ENCODE measurements around the gene MAF.

The MAF gene

GRCh38 chr16:79593074-79593531 is 7.4 kb downstream of the MAF start:
- Histone ChIP-seq H3K79me2 (ENCODE audit: insufficient read depth, low read length) (no peaks in the 10 kb centered on the region), H3K9ac (ENCODE audit: low read depth, low read length) (no peak overlapping the region), H3K4me1 (ENCODE audit: insufficient read depth, low read length) (no peaks in the 10 kb centered on the region), H3K27me3 (ENCODE audit: insufficient read depth, low read length, poor library complexity) (peaks cover 5% of the 10 kb centered on the region), H3K4me2 (ENCODE audit: insufficient read depth, low read length) (no peak overlapping the region), H3K27ac (ENCODE audit: low read length) (no peak overlapping the region), H4K20me1 (ENCODE audit: insufficient read depth, low read length) (no peaks in the 10 kb centered on the region), H3K36me3 (ENCODE audit: insufficient read depth, low read length) (no peaks in the 10 kb centered on the region), H2AFZ (ENCODE audit: low read depth, low read length) (no peak overlapping the region), H3K4me3 (ENCODE audit: low read depth in 1 of 2, low read length in 2 of 2) (no peak overlapping the region), H3K9me3 (ENCODE audit: insufficient read depth, low read length, severe bottlenecking) (no peaks in the 10 kb centered on the region)
- DNase-seq (no peak), ATAC-seq (ENCODE audit: insufficient read depth, low read depth) (no peak)
- TF ChIP-seq, protein P1, sequence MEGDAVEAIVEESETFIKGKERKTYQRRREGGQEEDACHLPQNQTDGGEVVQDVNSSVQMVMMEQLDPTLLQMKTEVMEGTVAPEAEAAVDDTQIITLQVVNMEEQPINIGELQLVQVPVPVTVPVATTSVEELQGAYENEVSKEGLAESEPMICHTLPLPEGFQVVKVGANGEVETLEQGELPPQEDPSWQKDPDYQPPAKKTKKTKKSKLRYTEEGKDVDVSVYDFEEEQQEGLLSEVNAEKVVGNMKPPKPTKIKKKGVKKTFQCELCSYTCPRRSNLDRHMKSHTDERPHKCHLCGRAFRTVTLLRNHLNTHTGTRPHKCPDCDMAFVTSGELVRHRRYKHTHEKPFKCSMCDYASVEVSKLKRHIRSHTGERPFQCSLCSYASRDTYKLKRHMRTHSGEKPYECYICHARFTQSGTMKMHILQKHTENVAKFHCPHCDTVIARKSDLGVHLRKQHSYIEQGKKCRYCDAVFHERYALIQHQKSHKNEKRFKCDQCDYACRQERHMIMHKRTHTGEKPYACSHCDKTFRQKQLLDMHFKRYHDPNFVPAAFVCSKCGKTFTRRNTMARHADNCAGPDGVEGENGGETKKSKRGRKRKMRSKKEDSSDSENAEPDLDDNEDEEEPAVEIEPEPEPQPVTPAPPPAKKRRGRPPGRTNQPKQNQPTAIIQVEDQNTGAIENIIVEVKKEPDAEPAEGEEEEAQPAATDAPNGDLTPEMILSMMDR (IDR thresholded peaks at IDR 0.05; ENCODE audit: borderline replicate concordance, extremely low read depth, low read length, poor library complexity, severe bottlenecking): no peak
- TF ChIP-seq EZH2 (IDR thresholded peaks at IDR 0.05; ENCODE audit: borderline replicate concordance, low read depth, low read length, severe bottlenecking): no peak

- ATAC-seq (ENCODE audit: insufficient read depth, low read depth): no peak
- Histone ChIP-seq H2AFZ (ENCODE audit: low read depth, low read length) (no peak overlapping the region), H4K20me1 (ENCODE audit: insufficient read depth, low read length) (no peaks in the 10 kb centered on the region), H3K79me2 (ENCODE audit: insufficient read depth, low read length) (no peaks in the 10 kb centered on the region), H3K4me3 (ENCODE audit: low read depth in 1 of 2, low read length in 2 of 2) (no peak overlapping the region), H3K4me2 (ENCODE audit: insufficient read depth, low read length) (no peak overlapping the region), H3K27me3 (ENCODE audit: insufficient read depth, low read length, poor library complexity) (peaks cover 5% of the 10 kb centered on the region), H3K9ac (ENCODE audit: low read depth, low read length) (no peak overlapping the region), H3K36me3 (ENCODE audit: insufficient read depth, low read length) (no peaks in the 10 kb centered on the region), H3K4me1 (ENCODE audit: insufficient read depth, low read length) (no peaks in the 10 kb centered on the region), H3K9me3 (ENCODE audit: insufficient read depth, low read length, severe bottlenecking) (no peaks in the 10 kb centered on the region), H3K27ac (ENCODE audit: low read length) (no peak overlapping the region)
- DNase-seq: no peak
- TF ChIP-seq, protein P1 (IDR thresholded peaks at IDR 0.05; ENCODE audit: borderline replicate concordance, extremely low read depth, low read length, poor library complexity, severe bottlenecking): no peak
- no peak for TF ChIP-seq EZH2 (IDR thresholded peaks at IDR 0.05; ENCODE audit: borderline replicate concordance, low read depth, low read length, severe bottlenecking)
These were observed 8.4 kb downstream of the MAF start for GRCh38 chr16:79592186-79592585.

DNA sequence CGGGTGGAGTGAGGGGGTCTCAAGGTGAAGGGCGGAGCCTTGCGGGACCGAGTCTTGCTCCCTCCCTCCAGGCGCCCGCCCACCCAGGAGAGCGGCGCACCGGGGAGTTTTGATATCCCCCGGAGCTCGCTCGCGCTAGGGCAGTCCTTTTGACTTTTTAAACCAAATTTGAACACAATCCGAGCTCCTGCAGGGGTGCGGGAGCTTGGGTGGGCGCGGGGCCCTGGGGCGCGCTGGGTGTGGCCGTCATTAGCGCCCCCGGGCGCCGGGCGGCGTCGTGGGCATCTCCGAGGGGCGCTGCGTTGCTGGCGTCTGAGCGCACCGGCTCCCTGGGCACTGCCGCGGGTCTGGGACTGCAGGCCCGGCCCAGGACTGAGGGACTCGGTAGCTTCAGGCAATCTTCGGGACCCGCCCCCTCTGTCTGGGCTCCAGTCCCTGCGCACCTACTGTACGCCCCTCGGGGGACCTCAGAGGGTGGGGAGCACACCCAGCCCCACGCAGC is 10.9 kb downstream of the MAF start:
- ATAC-seq (ENCODE audit: insufficient read depth, low read depth) (no peak), DNase-seq (no peak)
- no peaks in the 10 kb centered on the region for H4K20me1 ChIP-seq (ENCODE audit: insufficient read depth, low read length)
- no peak overlapping the region for H3K4me3 ChIP-seq (ENCODE audit: low read depth in 1 of 2, low read length in 2 of 2)
- H2AFZ ChIP-seq (ENCODE audit: low read depth, low read length): no peak overlapping the region
- no peaks in the 10 kb centered on the region for H3K79me2 ChIP-seq (ENCODE audit: insufficient read depth, low read length)
- H3K9ac ChIP-seq (ENCODE audit: low read depth, low read length): no peak overlapping the region
- H3K4me1 ChIP-seq (ENCODE audit: insufficient read depth, low read length): no peaks in the 10 kb centered on the region
- H3K27ac ChIP-seq (ENCODE audit: low read length): no peak overlapping the region
- no peaks in the 10 kb centered on the region for H3K9me3 ChIP-seq (ENCODE audit: insufficient read depth, low read length, severe bottlenecking)
- H3K36me3 ChIP-seq (ENCODE audit: insufficient read depth, low read length): no peaks in the 10 kb centered on the region
- no peak overlapping the region for H3K4me2 ChIP-seq (ENCODE audit: insufficient read depth, low read length)
- no peak for TF ChIP-seq EZH2 (IDR thresholded peaks at IDR 0.05; ENCODE audit: borderline replicate concordance, low read depth, low read length, severe bottlenecking)
- TF ChIP-seq, protein P1 (IDR thresholded peaks at IDR 0.05; ENCODE audit: borderline replicate concordance, extremely low read depth, low read length, poor library complexity, severe bottlenecking): no peak
- H3K27me3 ChIP-seq (ENCODE audit: insufficient read depth, low read length, poor library complexity): no peaks in the 10 kb centered on the region

DNA sequence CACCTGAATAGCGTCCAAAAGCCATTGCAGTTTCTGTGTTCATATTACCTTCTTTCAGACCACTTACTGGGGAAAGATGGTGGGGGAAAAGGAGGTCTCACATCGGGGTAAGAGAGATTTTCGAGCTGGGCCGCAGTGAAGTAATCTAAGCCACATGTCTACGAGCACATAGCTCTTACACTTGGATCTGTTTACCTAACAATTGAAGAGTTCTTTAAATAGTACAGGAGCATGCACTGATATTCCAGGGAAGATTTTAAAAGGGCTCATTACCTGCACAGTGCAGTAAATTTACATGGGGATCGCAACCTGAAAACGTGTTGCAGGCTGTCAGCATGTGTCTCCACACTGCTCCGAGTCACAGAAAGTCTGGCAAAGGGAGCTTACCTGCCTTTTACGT is 12.6 kb downstream of the MAF start:
- peaks cover 4% of the 10 kb centered on the region for H3K27me3 ChIP-seq (ENCODE audit: insufficient read depth, low read length, poor library complexity)
- H3K4me2 ChIP-seq (ENCODE audit: insufficient read depth, low read length): no peak overlapping the region
- H2AFZ ChIP-seq (ENCODE audit: low read depth, low read length): no peak overlapping the region
- ATAC-seq (ENCODE audit: insufficient read depth, low read depth) (no peak), DNase-seq (no peak)
- H3K27ac ChIP-seq (ENCODE audit: low read length): no peak overlapping the region
- no peaks in the 10 kb centered on the region for H3K79me2 ChIP-seq (ENCODE audit: insufficient read depth, low read length)
- H4K20me1 ChIP-seq (ENCODE audit: insufficient read depth, low read length): no peaks in the 10 kb centered on the region
- H3K9me3 ChIP-seq (ENCODE audit: insufficient read depth, low read length, severe bottlenecking): no peaks in the 10 kb centered on the region
- H3K4me3 ChIP-seq (ENCODE audit: low read depth in 1 of 2, low read length in 2 of 2): no peak overlapping the region
- TF ChIP-seq EZH2 (IDR thresholded peaks at IDR 0.05; ENCODE audit: borderline replicate concordance, low read depth, low read length, severe bottlenecking): no peak
- TF ChIP-seq, protein P1 (IDR thresholded peaks at IDR 0.05; ENCODE audit: borderline replicate concordance, extremely low read depth, low read length, poor library complexity, severe bottlenecking): no peak
- no peaks in the 10 kb centered on the region for H3K36me3 ChIP-seq (ENCODE audit: insufficient read depth, low read length)
- no peaks in the 10 kb centered on the region for H3K4me1 ChIP-seq (ENCODE audit: insufficient read depth, low read length)
- H3K9ac ChIP-seq (ENCODE audit: low read depth, low read length): no peak overlapping the region

Data from DND-41 (cell line).